Putamen (tissue), 1 donor: ENCODE data around the gene MEAK7.
"Not testable (repeated sequence)": the region's sequence is repeated elsewhere in the genome, so short reads cannot be mapped to it uniquely, and the experiment has no call there.

Source experiments
- DNase-seq: peaks from one replicate; pipeline ENCODE4 v3.0.0-alpha.2; 2016; ENCODE audit warnings: low spot score

Gene MEAK7

DNA sequence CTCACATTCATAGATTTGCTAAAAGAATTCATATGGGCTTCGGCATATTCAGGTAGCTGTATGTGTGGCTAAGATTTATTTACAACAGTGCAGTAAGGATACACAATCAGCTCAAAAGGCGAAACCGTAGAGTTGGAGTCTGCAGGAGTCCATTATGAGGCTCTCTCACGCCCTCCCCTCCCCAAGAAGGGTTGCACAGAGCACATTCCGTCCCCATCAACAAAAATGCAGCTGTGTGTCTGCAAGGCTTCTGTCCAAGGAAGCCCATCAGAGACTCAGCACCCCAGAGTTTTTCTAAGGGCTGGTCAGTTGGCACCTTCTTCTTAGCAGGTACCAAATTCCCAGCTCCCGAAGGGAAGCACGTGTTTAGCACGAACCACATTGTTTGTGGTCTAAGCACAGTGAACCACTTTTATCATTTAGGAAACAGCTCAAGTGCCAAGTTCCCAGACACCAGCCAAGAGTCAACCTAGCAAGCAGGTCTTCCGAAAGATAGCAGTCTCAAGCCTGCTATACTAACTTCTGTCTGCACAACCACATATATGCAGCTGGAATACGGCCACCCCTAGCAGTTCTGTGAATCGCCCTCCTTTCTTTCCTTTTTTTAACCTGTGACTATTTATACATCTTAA is 28.5 kb upstream of the MEAK7 start:
- no peak for DNase-seq

DNA sequence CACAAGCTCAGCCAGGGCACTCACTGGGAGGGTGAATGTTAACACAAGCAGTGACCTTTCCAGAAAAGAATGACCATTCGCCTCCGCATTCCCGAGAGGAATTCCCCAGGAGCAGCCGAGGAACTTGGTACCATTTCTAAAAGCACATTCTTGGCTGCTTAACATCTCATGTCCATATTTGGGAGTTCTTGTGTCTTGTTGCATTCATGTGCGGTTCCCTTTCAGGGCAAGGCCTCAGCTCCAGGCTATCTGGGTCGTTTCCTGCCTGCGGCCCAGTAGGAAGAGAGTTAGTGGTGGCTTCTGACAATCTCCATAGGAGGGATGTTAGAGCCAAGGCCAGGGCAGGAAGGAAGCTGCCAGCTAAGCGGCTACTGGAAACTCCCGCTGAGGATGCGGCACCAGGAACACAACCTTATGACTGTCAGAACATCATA is 27.8 kb upstream of the MEAK7 start:
- DNase-seq: no peak

DNA sequence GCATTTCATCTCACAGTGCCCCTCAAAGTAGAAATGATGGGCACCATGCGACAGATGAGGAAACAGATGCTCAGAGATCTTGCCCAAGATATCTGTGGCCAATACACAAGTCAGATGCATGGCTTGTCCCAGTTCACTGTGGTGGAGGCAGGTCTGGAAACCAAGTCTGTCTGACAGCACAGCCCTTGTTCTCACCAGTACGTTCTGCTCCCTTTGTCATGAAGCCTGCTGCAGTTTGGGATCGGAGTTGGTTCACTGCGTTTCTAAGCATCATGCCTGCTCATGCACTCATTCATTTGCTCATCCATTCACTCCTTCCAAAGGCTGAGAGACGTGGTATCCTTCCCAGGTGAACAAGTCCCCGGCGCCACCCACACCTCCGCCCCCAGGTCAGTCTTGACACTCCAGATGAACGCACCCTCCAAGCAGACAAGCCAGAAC is 27.2 kb upstream of the MEAK7 start:
- no peak for DNase-seq

DNA sequence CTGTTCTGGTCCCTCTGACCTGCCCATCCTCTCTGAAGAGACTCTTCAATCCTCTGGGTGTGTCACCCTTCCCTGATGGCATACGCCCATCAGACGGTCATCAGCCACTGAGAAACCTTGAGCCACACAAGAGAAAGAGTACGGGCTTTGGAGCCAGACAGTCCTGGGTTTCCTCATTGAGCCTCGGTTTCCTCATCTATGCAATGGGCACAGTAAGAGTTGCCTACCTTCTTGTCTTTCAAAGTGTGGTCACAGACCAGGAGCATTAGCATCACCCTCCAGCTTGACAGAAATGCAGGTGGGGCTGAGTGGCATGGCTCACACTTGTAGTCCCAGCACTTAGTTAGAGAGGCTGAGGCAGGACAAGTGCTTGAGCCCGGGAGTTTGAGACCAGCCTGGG is 26.1 kb upstream of the MEAK7 start:
- DNase-seq: no peak

DNA sequence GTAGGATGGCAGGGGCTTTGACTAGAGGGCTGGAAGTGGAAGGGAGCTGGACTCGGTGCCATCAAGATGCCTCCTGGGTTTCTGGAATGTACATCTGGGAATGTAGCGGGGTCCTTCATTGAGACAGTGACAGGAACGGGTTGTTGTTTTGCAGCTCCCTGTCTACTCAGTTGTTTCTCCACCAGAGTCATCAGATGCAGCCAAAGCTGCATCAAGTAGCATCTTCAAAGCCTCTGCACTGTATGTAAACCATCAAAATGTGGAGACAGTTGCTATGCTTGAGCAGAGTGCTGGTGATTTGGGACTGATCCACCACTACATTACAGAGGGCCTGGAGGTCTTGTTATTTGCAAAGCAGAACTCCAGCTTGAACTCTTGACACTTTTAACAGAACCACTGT is 25.1 kb upstream of the MEAK7 start:
- no peak for DNase-seq

DNA sequence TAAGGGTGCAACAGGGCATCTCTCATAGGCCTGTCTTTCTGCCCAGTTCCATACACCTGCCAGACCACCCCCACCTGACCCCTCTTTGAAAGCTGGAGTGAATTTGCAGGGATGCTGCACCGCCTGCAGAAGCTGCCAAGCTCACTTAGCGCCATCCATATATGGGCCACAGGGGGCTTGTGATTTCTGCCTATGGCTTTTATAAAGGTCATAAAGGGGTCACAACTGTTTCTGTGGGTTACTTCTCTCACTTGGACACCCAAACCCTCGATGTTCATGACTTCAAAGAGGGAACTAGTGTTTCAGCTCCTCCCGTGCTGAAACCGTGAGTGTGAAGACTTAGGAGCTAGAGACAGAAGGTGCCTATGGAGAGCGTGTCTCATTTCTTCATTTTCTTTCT is 23.9 kb upstream of the MEAK7 start:
- no peak for DNase-seq

DNA sequence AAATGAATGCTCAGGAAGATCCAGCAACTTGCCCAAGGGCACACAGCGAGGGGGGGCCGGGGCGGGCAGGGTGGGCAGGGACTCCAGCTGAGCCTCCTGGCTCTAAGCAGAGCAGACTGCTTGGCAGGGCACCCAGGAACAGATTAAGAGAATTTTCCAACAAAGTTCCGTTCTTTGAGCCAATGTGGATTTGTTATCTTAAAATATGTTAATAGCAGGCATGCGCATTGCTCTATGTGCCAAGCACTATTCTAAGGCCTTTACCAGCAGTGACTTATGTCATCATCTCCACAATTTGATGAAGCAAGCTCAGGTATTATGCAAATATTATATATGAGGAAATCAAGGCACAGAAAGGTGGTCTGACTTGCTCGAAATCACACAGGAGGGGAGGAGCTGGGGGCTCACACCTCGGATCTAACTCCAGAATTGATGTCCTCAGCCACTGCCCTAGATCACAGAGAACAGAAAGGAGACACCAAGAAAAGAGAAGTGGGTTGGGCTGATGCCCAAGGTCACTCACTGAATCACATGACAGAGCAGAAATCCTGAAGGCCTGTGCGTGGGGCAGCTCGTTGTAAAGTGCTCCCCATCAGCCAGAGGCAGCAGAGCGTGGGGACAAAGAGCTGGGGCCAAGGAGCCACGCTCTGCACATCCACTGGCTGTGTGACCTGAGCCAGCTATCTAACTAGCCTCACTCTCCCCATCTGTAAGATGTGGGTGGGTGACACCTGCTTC is 23.2 kb upstream of the MEAK7 start:
- no peak for DNase-seq

DNA sequence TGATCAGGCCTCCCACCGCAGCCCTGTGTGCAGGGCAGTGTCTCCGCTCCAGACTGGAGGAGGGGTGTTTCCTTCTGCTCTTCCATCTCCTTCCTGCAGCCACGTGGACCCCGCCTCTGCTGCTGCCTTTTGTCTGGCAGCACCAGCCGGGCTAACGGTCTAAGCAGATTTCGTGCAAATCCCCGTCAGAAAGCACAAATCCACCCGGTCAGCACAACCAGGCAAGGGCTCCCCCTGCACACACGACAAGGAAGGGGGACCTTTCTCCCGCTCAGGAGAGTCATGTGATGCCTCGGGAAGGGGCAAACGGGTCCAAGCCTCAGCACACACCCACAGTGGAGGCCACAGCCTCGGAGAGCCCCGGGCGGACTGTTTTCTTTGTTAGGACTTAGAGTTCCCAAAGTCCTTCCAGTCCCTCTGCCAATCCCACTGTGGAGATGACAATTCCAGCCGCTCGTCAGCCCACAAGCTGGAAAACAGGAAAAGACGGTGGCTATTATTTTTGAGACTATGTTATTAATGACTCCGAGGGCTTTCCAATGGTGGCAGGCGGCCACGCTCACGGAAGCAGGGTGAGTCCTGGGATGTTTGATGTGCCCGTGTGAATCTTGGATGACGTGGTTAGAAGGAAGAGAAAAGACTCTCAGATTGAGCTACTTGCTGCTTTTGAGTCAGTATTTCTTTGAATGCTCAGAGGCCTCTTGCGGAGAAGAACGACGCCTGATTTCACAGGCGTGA is 22.5 kb upstream of the MEAK7 start:
- DNase-seq: no peak

DNA sequence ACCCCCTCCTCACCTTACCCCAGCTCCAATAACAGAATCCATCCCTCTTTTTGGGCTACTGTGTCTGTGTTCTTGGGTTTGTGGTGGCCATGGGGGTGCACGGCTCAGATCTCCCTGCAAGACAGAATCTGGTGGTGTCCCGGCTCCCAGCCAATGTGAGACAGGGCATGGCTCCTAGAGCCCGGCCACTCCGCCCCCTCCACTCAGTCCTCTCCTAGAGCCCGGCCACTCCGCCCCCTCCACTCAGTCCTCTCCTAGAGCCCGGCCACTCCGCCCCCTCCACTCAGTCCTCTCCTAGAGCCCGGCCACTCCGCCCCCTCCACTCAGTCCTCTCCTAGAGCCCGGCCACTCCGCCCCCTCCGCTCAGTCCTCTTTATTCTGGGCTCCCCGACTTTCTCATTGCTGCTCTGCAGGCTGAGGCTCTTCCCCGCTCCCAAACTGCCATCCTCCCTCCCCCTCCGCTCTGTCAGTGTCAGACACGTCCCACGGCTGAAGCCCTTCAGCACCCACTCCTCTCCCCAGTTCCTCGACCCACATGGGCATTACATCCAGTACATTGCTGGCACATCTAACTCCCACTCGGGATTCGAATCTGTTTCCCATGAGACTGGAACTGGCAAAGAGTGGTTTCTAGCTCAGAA is 20.6 kb upstream of the MEAK7 start:
- not testable (repeated sequence) for DNase-seq

DNA sequence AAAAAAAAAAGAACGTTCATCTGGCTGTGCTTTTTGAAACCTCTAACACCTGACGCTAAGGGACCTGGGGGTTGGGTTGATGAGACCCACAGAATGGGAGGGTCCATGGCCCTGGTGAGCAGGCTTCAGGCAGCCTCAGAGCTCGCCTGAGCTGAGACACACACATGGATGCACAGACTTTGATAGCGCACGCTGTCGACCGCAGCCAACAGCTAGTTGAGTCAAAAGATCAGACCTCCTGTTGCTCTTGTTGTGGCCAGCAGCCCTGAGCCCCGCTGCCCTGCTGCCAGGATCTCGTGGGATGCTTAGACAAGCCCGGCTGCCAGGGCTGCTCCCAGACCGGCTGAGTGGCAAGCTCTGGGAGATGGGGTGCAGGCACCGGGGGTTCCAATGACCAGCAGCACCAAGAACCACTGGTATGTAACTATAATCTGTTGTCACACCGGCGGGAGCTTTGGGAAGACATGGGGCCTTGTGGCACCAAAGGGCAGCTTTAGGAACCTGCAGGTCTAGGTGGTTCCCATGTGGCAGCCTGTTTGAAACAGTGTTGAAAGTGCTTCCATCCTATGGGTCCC is 20.0 kb upstream of the MEAK7 start:
- no peak for DNase-seq

DNA sequence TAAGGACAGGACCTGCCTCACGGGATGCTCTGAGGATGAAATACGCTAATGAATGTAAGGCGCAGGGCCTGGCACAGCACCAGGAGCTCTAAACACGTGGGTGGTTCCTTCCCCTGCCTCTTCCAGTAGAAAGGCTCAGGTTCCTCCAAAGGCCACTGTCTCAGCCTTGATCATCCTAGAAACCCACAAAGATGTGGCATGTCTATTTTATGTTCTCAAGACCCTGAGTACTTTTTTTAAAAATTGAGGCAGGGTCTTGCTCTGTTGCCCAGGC is 17.0 kb upstream of the MEAK7 start:
- DNase-seq: no peak

DNA sequence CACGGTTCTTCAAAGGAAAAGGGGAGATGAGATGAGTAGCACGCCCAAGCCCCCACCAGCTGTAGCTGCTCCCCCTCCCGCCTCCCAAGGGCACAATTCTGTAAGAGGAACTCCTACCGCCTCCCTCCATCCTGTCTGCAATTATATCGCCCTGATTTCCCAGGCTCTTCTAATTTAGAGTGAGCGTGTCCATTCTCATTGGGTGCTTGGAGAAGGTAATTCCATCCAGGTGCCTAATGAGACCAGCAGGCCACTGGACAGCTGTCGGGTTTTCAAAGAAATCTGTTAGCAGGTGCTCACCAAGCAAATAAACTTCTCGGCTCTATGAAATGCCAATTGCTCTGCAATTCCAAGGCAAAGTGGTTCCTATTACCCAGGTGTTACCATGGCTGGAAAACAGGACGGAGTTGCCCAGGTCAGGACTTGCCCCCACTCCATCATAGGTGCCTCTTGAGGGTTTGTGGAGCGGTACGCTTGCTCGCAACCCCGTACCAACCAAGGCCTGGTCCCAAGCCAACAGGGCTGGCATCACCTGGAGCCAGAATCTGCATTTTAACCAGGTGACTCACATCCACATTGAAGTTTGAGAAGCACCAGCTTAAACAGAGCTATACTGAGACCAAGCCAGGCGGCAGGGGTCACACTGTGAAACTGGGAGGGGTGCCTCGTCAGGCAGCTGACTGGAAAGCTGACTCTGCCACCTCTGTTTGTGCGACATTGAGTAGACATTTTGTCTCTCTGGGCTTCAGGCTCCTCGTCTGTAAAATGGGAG is 16.5 kb upstream of the MEAK7 start:
- DNase-seq: no peak

DNA sequence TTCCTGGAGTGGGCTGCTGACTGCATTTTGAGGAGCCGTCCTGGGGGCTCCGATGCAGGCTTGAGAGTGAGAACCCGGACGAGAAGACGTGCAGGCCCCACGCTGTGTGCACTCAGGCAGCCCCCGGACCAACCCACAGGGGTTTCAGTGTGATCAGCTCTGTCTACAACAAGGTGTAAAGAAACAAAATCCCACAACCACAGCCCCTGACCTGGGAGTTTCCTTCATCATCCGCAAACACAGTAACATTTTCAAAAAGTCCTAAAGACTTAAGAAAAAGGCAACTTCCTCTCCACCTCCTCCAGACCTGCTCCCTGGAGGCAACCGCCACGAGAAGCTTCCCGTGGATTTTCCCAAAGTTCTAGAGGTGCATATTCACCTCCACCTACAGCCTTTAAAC is 15.4 kb upstream of the MEAK7 start:
- DNase-seq: no peak

DNA sequence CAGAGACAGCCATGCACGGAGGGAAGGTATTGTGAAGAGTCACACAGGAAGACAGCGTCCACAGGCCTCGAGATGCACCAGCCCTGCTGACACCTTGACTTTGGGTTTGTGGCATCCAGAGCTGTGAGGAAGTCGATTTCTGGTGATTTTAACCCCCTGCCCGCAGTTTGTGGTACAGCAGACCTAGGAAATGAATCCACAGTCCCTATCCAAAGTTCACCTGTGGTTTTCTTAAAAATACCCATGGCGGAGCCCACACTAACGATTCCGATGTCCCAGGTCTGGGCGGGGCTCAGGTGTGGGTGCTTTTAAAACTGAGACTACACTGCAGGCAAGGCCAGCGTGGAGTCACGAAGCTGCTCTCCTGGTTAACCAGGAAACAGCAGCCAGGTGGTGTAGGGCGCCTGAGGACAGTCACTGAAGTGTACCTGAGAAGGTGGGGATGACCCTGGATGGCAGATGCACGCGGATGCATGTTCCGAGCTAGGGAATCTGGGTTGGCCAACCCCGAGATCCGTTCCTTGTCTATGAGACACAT is 14.4 kb upstream of the MEAK7 start:
- DNase-seq: no peak

GRCh38 chr16:84518220-84518619 is 13.8 kb upstream of the MEAK7 start:
- not testable (repeated sequence) for DNase-seq

DNA sequence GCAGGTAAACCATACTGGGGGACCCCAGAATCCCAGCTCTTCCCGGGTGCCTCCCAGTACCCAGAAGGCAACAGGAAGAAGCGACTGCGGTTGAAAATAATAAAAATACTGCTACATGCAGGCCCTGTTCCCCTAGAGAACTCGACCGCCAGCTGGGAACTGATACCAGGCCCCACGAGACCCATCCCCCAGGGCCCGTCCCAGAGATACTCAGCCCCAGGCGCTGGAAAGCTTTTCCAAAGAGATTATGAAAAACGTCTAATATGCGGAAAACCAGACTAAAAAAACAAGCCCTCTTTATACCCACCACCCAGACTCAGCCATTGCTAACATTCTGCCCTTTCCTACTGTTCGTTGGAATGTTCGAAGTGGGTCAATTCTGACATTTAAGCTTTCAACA is 12.9 kb upstream of the MEAK7 start:
- DNase-seq: no peak

DNA sequence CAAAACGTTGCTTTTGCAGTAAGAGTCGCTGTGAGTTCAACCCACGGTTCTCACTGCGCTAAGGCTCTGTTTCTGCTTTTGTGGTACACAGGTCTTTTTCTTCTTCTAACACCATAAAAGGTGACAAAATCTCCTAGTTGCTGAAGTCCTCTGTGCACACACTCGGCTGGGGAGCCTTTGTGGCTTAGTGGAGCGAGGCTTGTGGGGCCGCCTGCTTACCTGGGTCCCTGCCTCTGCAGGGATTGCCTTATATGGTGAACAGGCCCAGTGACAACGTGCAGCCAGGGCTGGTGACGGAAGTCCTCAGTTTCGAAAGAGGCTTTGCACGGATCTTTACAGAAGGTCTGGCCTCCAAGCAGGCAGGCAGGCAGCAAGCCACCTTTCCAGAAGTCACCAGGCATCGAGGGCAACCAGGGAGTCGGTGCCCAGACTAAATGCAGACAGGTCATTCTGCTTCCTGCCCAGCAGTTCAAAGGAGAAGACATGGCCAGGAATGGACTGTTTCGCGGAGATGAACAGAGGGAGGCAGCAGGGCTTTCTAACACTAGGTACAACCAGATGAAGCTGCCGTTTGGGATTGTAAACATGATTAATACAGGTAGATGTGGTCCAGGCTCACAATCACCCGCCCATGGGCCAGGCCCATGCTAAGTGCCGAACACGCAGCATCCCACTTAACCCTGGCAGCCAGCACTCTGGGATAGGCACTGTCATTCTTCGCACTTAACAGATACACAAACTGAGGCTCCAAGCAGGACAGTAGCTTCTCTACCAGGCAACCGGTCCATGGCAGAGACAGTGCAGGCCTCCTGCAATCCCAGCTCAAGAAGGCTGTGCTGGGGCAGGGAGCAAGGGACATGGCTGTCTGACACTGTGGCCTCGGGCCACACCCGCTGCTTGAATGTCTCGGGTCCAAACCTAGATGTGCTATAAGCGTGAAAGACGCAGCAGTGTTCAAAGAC is 10.7 kb upstream of the MEAK7 start:
- DNase-seq: no peak

DNA sequence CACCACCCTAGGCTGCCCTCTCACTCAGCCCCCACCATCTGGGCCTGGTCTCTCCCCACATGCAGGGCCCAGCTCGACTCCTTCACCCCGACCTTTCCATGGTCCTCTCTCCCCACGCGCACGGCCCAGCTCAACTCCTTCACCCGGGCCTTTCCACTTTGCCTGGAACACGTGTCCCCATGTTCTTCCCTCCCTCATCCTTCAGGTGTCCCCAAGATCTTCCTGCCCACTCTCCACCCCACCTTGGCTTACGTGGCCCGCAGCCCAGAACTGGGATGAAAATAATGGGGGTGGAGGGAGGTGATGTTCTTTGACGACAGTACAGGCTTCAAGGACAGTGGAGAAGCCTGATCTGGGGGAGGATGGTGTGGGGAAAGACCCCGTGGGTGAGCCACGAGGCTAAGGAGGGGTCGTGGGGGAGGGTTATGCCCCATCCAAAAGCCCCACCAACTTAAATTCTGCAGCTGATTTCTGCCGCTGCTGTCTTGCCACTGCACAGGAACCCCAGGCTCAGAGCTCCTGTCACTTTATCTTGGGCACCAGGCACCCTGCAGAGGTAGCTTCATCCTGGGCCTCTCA is 9.9 kb upstream of the MEAK7 start:
- DNase-seq: no peak

- no peak for DNase-seq
These were observed 9.2 kb upstream of the MEAK7 start for GRCh38 chr16:84513666-84514065.

GRCh38 chr16:84513123-84513522 is 8.7 kb upstream of the MEAK7 start:
- DNase-seq: no peak
